GM19025 (cell line): ENCODE measurements around the gene E4F1.

ENCODE experiments used
- ATAC-seq: cut with Tn5 transposase; IDR thresholded peaks from one replicate; pipeline ENCODE4 v1.9.1; 2021; ENCODE audit warnings: mild to moderate bottlenecking, low read depth, moderate library complexity; ENCODE audit not compliant: unreplicated experiment

Gene E4F1

GRCh38 chr16:2205967-2206313 lies 17.5 kb upstream of the E4F1 start:
- ATAC-seq: peak; percentile 5

- no peak for ATAC-seq
Measured at GRCh38 chr16:2206420-2206779, 17.0 kb upstream of the E4F1 start.

- no peak for ATAC-seq
Measured at GRCh38 chr16:2206780-2207433, 16.5 kb upstream of the E4F1 start.

GRCh38 chr16:2207872-2208271 lies 15.5 kb upstream of the E4F1 start:
- ATAC-seq: no peak

- no peak for ATAC-seq
Measured at GRCh38 chr16:2208308-2208707, 15.1 kb upstream of the E4F1 start.

- ATAC-seq: no peak
Measured at GRCh38 chr16:2208772-2209171, 14.6 kb upstream of the E4F1 start.

- no peak for ATAC-seq
Measured at GRCh38 chr16:2209258-2210008, 14.0 kb upstream of the E4F1 start.

GRCh38 chr16:2210009-2210332 lies 13.4 kb upstream of the E4F1 start:
- no peak for ATAC-seq

- no peak for ATAC-seq
Measured at GRCh38 chr16:2210386-2211365, 12.7 kb upstream of the E4F1 start, which contains the start of gene BRICD5. TSS of gene BRICD5 (minus strand) at chr16:2210863. CDS start at chr16:2210833, 30 bp downstream.

- no peak for ATAC-seq
Measured at GRCh38 chr16:2211923-2212347, 11.5 kb upstream of the E4F1 start.

- no peak for ATAC-seq
Measured at GRCh38 chr16:2212362-2213324, 10.7 kb upstream of the E4F1 start.

GRCh38 chr16:2213817-2214718 lies 9.3 kb upstream of the E4F1 start:
- ATAC-seq: peak; percentile 2

- ATAC-seq: peak; percentile 91
Measured at GRCh38 chr16:2214719-2214968, 8.7 kb upstream of the E4F1 start, which contains the start of gene PGP. TSS of gene PGP (minus strand) at chr16:2214840. CDS start at chr16:2214777, 63 bp downstream.

- no peak for ATAC-seq
Measured at GRCh38 chr16:2216330-2216729, 7.1 kb upstream of the E4F1 start.

GRCh38 chr16:2223942-2224486 lies 623 bp downstream of the E4F1 start:
- ATAC-seq: peak; percentile 8

GRCh38 chr16:2226245-2226793 lies 2.9 kb downstream of the E4F1 start:
- no peak for ATAC-seq

- ATAC-seq: no peak
Measured at GRCh38 chr16:2226918-2227317, 3.5 kb downstream of the E4F1 start.

- no peak for ATAC-seq
Measured at GRCh38 chr16:2228161-2228824, 4.9 kb downstream of the E4F1 start.
